Subcutaneous adipose tissue (tissue), 4 donors: ENCODE data around the gene DPF3. TPM values are rescaled to one million over a fixed set of nuclear protein-coding genes. Genes with fewer than 3 reads are reported as not detected.

Experiments
- CTCF ChIP-seq: fragments of 450-650 bp; IDR thresholded peaks from one replicate; pipeline ENCODE4 v1.5.1; 2016; ENCODE audit warnings: low read depth, mild to moderate bottlenecking, control low read depth, antibody characterized with exemption, moderate library complexity
- total RNA-seq, 4 donors: library from RNA; depleted of rRNA; stranded (reverse); fragments of >200 nt; gene quantifications; one replicate each; pipeline ENCODE4 v1.1.0, GENCODE V29; 2016

Gene DPF3
- total RNA-seq, 4 donors from 2014 or later = 0.33 to 6.8 TPM; not detected in 2

DNA sequence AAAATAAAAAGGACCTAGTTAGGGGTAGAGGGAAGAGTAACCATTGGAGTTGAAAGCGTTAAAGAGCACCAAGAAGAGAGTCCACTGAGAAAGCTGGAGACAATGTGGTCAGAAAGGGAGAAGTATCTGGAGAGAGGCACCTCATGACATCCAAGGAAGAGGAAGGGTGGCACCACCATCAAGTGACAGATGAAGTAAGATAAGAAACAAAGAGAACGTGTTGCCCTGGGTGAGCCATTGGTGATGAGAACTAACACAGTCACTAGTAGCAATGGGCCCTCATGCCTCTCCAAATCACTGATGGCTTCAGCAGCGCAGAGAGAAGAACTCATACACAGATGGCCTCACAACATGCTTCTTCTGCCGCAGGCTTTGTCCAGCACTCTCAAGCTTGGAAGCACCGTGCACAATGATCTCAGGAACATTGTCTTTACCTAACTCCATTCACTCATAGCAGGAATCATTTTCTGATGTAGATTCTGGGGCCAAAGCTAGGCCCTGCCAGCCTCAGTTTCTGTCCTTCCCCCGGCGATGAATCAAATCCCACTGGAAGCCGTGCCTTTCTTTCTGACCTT is 252.9 kb downstream of the DPF3 start:
- TF ChIP-seq CTCF = no peak

- no peak for TF ChIP-seq CTCF
Observed at GRCh38 chr14:72638021-72638420, 255.9 kb downstream of the DPF3 start.

GRCh38 chr14:72636871-72637270 is 257.0 kb downstream of the DPF3 start:
- TF ChIP-seq CTCF = no peak

DNA sequence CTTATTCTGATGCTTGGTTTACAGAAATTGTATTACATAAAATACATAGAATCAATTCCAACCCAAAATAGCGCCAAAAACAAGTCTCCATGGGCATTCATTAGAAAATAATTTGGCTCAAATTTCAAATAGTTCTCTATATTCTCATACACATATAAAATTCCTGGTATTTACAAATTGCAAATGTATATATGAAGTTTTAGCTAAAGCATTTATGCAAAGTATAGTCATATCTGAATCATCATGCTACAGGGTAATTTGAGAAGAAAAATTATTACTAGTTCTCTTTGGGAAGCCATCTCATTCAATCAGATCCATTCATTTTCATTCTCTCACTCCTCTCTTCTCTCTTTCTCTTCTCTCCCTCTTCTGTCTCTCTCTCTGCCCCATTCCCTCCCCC is 257.8 kb downstream of the DPF3 start:
- no peak for TF ChIP-seq CTCF

DNA sequence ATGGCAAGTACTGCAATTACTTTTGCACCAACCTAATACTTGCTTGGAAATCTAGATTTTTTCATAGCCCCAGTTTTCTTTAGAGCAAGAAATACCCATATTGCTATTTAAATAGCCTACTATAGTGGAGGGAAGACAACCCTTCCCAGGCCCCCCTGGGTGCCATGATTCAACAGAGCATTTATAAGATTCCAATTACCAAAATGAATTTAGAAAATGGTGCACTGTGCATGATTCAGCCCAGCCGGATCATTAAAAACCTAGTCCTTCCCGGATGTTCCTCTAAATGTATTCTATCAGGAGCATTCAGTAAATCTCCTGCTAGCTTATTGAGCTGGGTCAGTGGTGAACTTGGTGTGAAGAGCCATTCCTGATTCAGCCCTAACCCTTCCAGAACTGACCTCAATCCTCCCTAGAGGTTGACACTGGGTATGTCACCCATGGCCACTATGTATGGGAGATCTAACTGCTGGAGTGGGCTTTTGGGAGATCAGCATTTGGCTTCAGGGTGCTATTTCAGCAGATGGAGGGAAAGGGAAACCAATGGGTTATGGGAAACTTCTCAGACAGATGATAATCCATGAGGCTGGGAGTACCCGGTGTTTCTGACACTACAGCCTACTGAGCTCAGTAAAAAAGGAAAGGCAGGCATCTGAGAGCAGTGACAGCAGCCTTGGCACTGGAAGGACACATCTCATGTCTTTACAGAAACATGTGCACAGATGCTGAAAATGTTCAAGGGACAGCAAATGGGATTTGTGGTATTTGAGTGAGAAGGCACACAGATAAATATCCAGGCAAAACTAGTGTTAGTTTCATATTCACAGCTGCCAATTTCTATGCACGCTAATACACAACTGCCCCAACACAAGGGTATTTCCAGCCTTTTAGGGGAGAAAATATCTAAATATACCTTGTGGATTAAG is 258.9 kb downstream of the DPF3 start:
- no peak for TF ChIP-seq CTCF

DNA sequence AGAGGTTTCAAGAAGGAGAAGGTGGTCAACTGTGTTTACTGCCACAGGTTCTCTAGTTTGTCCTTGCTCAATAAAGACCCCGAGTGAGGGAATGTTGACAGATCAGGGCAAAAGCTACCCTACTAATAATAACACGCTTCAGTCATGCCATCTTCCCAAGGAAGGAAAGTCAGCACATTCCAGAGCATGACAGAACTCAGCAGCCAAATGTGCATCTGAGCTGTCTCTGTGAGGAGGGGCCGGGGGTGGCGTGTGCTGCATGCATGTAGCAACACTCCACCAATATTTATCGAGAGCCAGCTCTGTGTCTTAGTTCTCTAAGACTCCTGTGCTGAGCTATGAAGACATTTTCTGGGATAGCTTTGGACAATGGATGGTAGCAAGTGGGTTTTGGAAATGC is 260.4 kb downstream of the DPF3 start:
- TF ChIP-seq CTCF = no peak

GRCh38 chr14:72632727-72633126 is 261.2 kb downstream of the DPF3 start:
- no peak for TF ChIP-seq CTCF
